HCT116 (cell line): ENCODE data around the gene RIGI. TPM values are rescaled to one million over a fixed set of nuclear protein-coding genes. Genes with fewer than 3 reads are reported as not detected.

Source experiments
- ATAC-seq: fragments of 200-7000 bp; cut with Tn5 transposase; 2 replicates; pipeline ENCODE4 v1.9.1; 2020; ENCODE audit warnings: mild to moderate bottlenecking, moderate library complexity
- BruUV-seq: library from RNA; stranded (reverse); fragments of 400-500 nt; replicated peaks from 2 replicates; lab custom pipeline; 2021; lab: Mats Ljungman, UMichigan
- CTCF ChIA-PET: fragments of 300-600 bp; sonication (Branson Sonifier 250); formaldehyde crosslinking; loops from one replicate; lab custom pipeline; 2021; ENCODE audit warnings: antibody characterized with exemption; lab: Charles Lee
- POLR2A ChIA-PET: fragments of 300-600, 350-600 bp; sonication (Branson Sonifier 250); formaldehyde crosslinking; loops from one replicate; lab custom pipeline; 2021; ENCODE audit warnings: antibody characterized with exemption; lab: Charles Lee
- RAD21 ChIA-PET, 2 experiments: fragments of 300-600 bp; sonication (Branson Sonifier 250); formaldehyde crosslinking; loops; one replicate each; lab custom pipeline; 2023; ENCODE audit warnings: low total read pairs in 2 of 2; ENCODE audit not compliant: uncharacterized antibody in 2 of 2, unreplicated experiment in 2 of 2, low non-redundant PET in 1 of 2; lab: Charles Lee
- DNase-seq: peaks from one replicate; pipeline ENCODE4 v3.0.0-alpha.2; 2010; ENCODE audit warnings: low read depth, low spot score
- H2AFZ ChIP-seq: fragments of 200-600 bp; shearing (Covaris generic), sonication (generic); 2 replicates; pipeline ENCODE4 v1.6.1; 2017; ENCODE audit warnings: low read depth, mixed run types, mixed read lengths, antibody characterized with exemption, low read length; ENCODE audit not compliant: poor library complexity, severe bottlenecking
- H3K27ac ChIP-seq: 2 replicates; pipeline ENCODE4 v1.5.1; 2012; ENCODE audit warnings: low read depth, low read length
- H3K27me3 ChIP-seq: fragments of 200-600 bp; sonication (generic); 2 replicates; pipeline ENCODE4 v1.6.1; 2016; ENCODE audit warnings: mixed run types, low read length, mixed read lengths; ENCODE audit not compliant: insufficient read depth
- H3K36me3 ChIP-seq, 2 experiments: fragments of 200-500 bp in 1 of 2; fragments of 200-600 bp in 1 of 2; sonication (Bioruptor generic) in 1 of 2; sonication (generic) in 1 of 2; 2 replicates each; pipeline versions ENCODE4 v1.5.1 to v1.6.1; 2014 to 2016; ENCODE audit warnings: low read length in 2 of 2, inconsistent platforms in 1 of 2, mixed read lengths in 1 of 2, mixed run types in 1 of 2; ENCODE audit not compliant: insufficient read depth in 2 of 2, control insufficient read depth in 1 of 2
- H3K4me1 ChIP-seq, 2 experiments: fragments of 200-600 bp in 1 of 2; sonication (generic) in 1 of 2; 2 replicates each; pipeline versions ENCODE4 v1.5.1 to v1.6.1; 2012 to 2017; ENCODE audit warnings: low read length in 2 of 2, inconsistent platforms in 1 of 2, mild to moderate bottlenecking in 1 of 2, mixed read lengths in 1 of 2, mixed run types in 1 of 2, moderate library complexity in 1 of 2; ENCODE audit not compliant: insufficient read depth in 2 of 2, control insufficient read depth in 1 of 2
- H3K4me2 ChIP-seq: fragments of 200-600 bp; sonication (generic); 2 replicates; pipeline ENCODE4 v1.6.1; 2017; ENCODE audit warnings: mixed run types, low read length, mixed read lengths
- H3K4me3 ChIP-seq, 2 experiments: fragments of 200-600 bp in 1 of 2; sonication (generic) in 1 of 2; replicated peaks in 1 of 2; 2 replicates each; pipeline ENCODE4 v1.5.1; 2011 to 2016; ENCODE audit warnings: low read length in 2 of 2, control low read depth in 1 of 2, low read depth in 1 of 2, mild to moderate bottlenecking in 1 of 2, mixed read lengths in 1 of 2, mixed run types in 1 of 2
- H3K79me2 ChIP-seq: fragments of 200-600 bp; sonication (generic); 2 replicates; pipeline ENCODE4 v1.6.1; 2017; ENCODE audit warnings: mild to moderate bottlenecking, mixed run types, low read length, moderate library complexity, mixed read lengths; ENCODE audit not compliant: insufficient read depth
- H3K9ac ChIP-seq: fragments of 200-600 bp; sonication (generic); 2 replicates; pipeline ENCODE4 v1.6.1; 2016; ENCODE audit warnings: low read length, mixed read lengths
- H3K9me2 ChIP-seq: fragments of 200-600 bp; sonication (generic), shearing (Covaris generic); 2 replicates; pipeline ENCODE4 v1.6.1; 2017; ENCODE audit warnings: mixed run types, mild to moderate bottlenecking, moderate library complexity; ENCODE audit not compliant: insufficient read depth
- H3K9me3 ChIP-seq, 2 experiments: fragments of 200-500 bp in 1 of 2; fragments of 200-600 bp in 1 of 2; sonication (Bioruptor generic) in 1 of 2; sonication (generic) in 1 of 2; 2 replicates each; pipeline ENCODE4 v1.6.1; 2014 to 2017; ENCODE audit warnings: low read length in 2 of 2, mixed read lengths in 2 of 2, inconsistent platforms in 1 of 2, low read depth in 1 of 2, mild to moderate bottlenecking in 1 of 2, mixed run types in 1 of 2, moderate library complexity in 1 of 2; ENCODE audit not compliant: control insufficient read depth in 1 of 2, insufficient read depth in 1 of 2
- H4K20me1 ChIP-seq: fragments of 200-600 bp; sonication (generic), shearing (Covaris generic); 2 replicates; pipeline ENCODE4 v1.6.1; 2017; ENCODE audit warnings: mixed run types, mild to moderate bottlenecking, moderate library complexity; ENCODE audit not compliant: insufficient read depth
- CBX3 ChIP-seq: IDR thresholded peaks from 2 replicates; pipeline ENCODE4 v1.6.1; 2012; ENCODE audit warnings: low read depth
- CEBPB ChIP-seq: IDR thresholded peaks from 2 replicates; pipeline ENCODE4 v1.6.1; 2012; ENCODE audit warnings: low read depth
- ELF1 ChIP-seq: IDR thresholded peaks from 2 replicates; pipeline ENCODE4 v1.6.1; 2012; ENCODE audit warnings: low read depth, borderline replicate concordance
- EZH2 ChIP-seq: fragments of 200-600 bp; sonication (generic); IDR thresholded peaks from 2 replicates; pipeline ENCODE4 v1.6.1; 2017; ENCODE audit warnings: antibody characterized with exemption, mixed run types
- FOSL1 ChIP-seq: IDR thresholded peaks from 2 replicates; pipeline ENCODE4 v1.6.1; 2012; ENCODE audit warnings: low read depth
- JUND ChIP-seq: IDR thresholded peaks from 2 replicates; pipeline ENCODE4 v1.6.1; 2012
- POLR2A ChIP-seq: IDR thresholded peaks from 2 replicates; pipeline ENCODE4 v1.7.0; 2011; ENCODE audit warnings: borderline replicate concordance; ENCODE audit not compliant: insufficient read depth, insufficient read length; ENCODE audit errors: extremely low read depth
- POLR2AphosphoS5 ChIP-seq: IDR thresholded peaks from 2 replicates; pipeline ENCODE4 v1.6.1; 2011; ENCODE audit warnings: mild to moderate bottlenecking, low read depth, low read length, moderate library complexity
- SIN3A ChIP-seq: IDR thresholded peaks from 2 replicates; pipeline ENCODE4 v1.6.1; 2012; ENCODE audit warnings: low read depth
- SP1 ChIP-seq: IDR thresholded peaks from 2 replicates; pipeline ENCODE4 v1.6.1; 2012; ENCODE audit warnings: low read depth
- SRF ChIP-seq: IDR thresholded peaks from 2 replicates; pipeline ENCODE4 v1.6.1; 2012; ENCODE audit warnings: low read depth
- YY1 ChIP-seq: IDR thresholded peaks from 2 replicates; pipeline ENCODE4 v1.6.1; 2011; ENCODE audit warnings: low read length, low read depth, moderate library complexity, mild to moderate bottlenecking; ENCODE audit not compliant: insufficient replicate concordance; ENCODE audit errors: extremely low read depth
- ZNF274 ChIP-seq: fragments of 200-500 bp; sonication (Bioruptor generic); IDR thresholded peaks from 2 replicates; pipeline ENCODE4 v1.6.1; 2014; ENCODE audit warnings: mild to moderate bottlenecking, low read depth, low read length, inconsistent platforms
- intact Hi-C: fragments of 100-400 bp; cut with micrococcal nuclease; formaldehyde crosslinking; loops from 2 replicates; pipeline ENCODE4 v1.10.0; 2022
- total RNA-seq: library from RNA; stranded (reverse); gene quantifications from one replicate; pipeline ENCODE4 v1.2.1, GENCODE V29; 2021; ENCODE audit not compliant: unreplicated experiment
- TF ChIP-seq, protein P1 (sequence below), 3 experiments: fragments of 200-600 bp in 1 of 3; sonication (generic) in 1 of 3; IDR thresholded peaks in 2 of 3; conservative IDR thresholded peaks in 1 of 3; 2 replicates each; pipeline ENCODE4 v1.5.1; 2012 to 2017; ENCODE audit warnings: low read depth in 2 of 3, low read length in 2 of 3, antibody characterized with exemption in 1 of 3, borderline replicate concordance in 1 of 3, control low read depth in 1 of 3, mild to moderate bottlenecking in 1 of 3, mixed read lengths in 1 of 3, mixed run types in 1 of 3, moderate library complexity in 1 of 3; ENCODE audit not compliant: insufficient read depth in 1 of 3
- TF ChIP-seq, protein P2 (sequence below): IDR thresholded peaks from 2 replicates; pipeline ENCODE4 v1.6.1; 2012
- TF ChIP-seq, protein P3 (sequence below): IDR thresholded peaks from 2 replicates; pipeline ENCODE4 v1.6.1; 2012; ENCODE audit warnings: low read depth
- TF ChIP-seq, protein P4 (sequence below): IDR thresholded peaks from 2 replicates; pipeline ENCODE4 v1.6.1; 2012
- TF ChIP-seq, protein P5 (sequence below): IDR thresholded peaks from 2 replicates; pipeline ENCODE4 v1.6.1; 2011; ENCODE audit warnings: mild to moderate bottlenecking, low read length, moderate library complexity; ENCODE audit not compliant: insufficient replicate concordance; ENCODE audit errors: extremely low read depth

Gene RIGI
- total RNA-seq, 1 experiment from 2014 or later = 5.5 TPM

DNA sequence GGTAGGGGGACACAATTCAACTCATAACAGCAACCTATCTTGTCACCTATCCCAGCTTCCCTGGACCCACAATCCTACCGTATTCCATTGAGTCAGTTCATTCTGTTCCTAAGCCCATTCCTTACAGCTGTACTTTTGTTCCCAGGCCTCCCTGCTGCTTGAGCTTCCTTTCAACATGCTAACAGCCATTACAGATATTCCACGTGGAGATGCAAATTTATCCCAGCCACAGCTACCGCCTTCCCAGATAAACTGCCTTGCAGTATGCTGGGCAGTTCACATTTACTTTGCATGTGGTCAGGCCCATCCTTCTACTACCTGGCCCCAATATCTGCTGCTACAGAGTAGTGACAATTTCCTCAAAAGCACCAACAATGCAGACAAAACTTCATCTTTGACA, 23.0 kb downstream of the RIGI start (continued):
- TF ChIP-seq EZH2 (no peak), CBX3 (no peak), JUND (no peak), FOSL1 (no peak)
- TF ChIP-seq, all 23 proteins: peak for 0

DNA sequence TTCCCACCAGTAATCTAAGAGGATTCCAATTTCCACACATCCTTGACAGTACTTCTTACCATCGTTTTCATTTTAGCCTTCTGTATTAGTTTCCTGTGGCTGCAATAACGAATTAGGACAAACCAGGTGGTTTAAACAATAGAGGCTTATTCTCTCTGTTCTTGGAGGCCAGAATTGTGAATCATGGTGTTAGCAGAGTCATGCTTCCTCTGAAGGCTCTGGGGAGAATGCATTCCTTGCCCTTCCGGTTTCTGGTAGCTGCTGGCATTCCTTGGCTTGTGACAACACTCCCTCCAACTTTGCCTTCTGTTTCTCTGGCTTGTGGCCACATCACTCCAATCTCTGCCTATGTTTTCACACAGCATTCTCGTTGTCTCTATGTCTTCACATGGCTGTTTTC, 23.5 kb downstream of the RIGI start:
- Histone ChIP-seq H3K79me2 (no peaks in the 10 kb centered on the region; the same call in 1 of the 2 replicates), H4K20me1 (no peaks in the 10 kb centered on the region), H3K27ac (no peak overlapping the region), H3K4me2 (peak overlapping the region; percentile 54), H3K9me3 (no peaks in the 10 kb centered on the region), H3K27me3 (no peaks in the 10 kb centered on the region), H3K36me3 (no peaks in the 10 kb centered on the region), H3K9me2 (no peaks in the 10 kb centered on the region), H3K4me1 (peaks cover 8 to 33% of the 10 kb centered on the region in 2 experiments; a peak in 3 of 4 replicates), H3K9ac (no peak overlapping the region), H3K4me3 (peak overlapping the region in 1 of 2 experiments; percentile 22; a peak in 1 of 4 replicates), H2AFZ (no peak overlapping the region)
- DNase-seq (peak; percentile 41), ATAC-seq (peak; percentile 84)
- no TSS peak for BruUV-seq
- RAD21 ChIA-PET = no interaction called here
- CTCF ChIA-PET = no interaction called here
- intact Hi-C loops = no loop called here
- POLR2A ChIA-PET = no interaction called here
- TF ChIP-seq, protein P1, sequence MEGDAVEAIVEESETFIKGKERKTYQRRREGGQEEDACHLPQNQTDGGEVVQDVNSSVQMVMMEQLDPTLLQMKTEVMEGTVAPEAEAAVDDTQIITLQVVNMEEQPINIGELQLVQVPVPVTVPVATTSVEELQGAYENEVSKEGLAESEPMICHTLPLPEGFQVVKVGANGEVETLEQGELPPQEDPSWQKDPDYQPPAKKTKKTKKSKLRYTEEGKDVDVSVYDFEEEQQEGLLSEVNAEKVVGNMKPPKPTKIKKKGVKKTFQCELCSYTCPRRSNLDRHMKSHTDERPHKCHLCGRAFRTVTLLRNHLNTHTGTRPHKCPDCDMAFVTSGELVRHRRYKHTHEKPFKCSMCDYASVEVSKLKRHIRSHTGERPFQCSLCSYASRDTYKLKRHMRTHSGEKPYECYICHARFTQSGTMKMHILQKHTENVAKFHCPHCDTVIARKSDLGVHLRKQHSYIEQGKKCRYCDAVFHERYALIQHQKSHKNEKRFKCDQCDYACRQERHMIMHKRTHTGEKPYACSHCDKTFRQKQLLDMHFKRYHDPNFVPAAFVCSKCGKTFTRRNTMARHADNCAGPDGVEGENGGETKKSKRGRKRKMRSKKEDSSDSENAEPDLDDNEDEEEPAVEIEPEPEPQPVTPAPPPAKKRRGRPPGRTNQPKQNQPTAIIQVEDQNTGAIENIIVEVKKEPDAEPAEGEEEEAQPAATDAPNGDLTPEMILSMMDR (IDR thresholded peaks at IDR 0.05 in 2 of 3, conservative IDR thresholded peaks at IDR 0.05 in 1 of 3; ENCODE audit: borderline replicate concordance in 1 of 3, insufficient read depth in 1 of 3, low read depth in 2 of 3, low read length in 2 of 3) = no peak
- TF ChIP-seq ZNF274 (no peak), SRF (0 out of 2 replicates have a peak, but pooled peaks have one; percentile 17), EZH2 (no peak), CEBPB (no peak), ELF1 (0 out of 2 replicates have a peak, but pooled peaks have one; percentile 20), FOSL1 (peak; percentile 19; the same call in 1 of the 2 replicates), SIN3A (no peak), SP1 (peak; percentile 28; the same call in 1 of the 2 replicates), CBX3 (peak; percentile 69), YY1 (no peak), POLR2AphosphoS5 (no peak), POLR2A (no peak)
- TF ChIP-seq, protein P2, sequence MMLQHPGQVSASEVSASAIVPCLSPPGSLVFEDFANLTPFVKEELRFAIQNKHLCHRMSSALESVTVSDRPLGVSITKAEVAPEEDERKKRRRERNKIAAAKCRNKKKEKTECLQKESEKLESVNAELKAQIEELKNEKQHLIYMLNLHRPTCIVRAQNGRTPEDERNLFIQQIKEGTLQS = no peak
- TF ChIP-seq, protein P3, sequence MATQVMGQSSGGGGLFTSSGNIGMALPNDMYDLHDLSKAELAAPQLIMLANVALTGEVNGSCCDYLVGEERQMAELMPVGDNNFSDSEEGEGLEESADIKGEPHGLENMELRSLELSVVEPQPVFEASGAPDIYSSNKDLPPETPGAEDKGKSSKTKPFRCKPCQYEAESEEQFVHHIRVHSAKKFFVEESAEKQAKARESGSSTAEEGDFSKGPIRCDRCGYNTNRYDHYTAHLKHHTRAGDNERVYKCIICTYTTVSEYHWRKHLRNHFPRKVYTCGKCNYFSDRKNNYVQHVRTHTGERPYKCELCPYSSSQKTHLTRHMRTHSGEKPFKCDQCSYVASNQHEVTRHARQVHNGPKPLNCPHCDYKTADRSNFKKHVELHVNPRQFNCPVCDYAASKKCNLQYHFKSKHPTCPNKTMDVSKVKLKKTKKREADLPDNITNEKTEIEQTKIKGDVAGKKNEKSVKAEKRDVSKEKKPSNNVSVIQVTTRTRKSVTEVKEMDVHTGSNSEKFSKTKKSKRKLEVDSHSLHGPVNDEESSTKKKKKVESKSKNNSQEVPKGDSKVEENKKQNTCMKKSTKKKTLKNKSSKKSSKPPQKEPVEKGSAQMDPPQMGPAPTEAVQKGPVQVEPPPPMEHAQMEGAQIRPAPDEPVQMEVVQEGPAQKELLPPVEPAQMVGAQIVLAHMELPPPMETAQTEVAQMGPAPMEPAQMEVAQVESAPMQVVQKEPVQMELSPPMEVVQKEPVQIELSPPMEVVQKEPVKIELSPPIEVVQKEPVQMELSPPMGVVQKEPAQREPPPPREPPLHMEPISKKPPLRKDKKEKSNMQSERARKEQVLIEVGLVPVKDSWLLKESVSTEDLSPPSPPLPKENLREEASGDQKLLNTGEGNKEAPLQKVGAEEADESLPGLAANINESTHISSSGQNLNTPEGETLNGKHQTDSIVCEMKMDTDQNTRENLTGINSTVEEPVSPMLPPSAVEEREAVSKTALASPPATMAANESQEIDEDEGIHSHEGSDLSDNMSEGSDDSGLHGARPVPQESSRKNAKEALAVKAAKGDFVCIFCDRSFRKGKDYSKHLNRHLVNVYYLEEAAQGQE = no peak
- TF ChIP-seq, protein P4, sequence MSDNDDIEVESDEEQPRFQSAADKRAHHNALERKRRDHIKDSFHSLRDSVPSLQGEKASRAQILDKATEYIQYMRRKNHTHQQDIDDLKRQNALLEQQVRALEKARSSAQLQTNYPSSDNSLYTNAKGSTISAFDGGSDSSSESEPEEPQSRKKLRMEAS = 0 out of 2 replicates have a peak, but pooled peaks have one; percentile 27
- TF ChIP-seq, protein P5, sequence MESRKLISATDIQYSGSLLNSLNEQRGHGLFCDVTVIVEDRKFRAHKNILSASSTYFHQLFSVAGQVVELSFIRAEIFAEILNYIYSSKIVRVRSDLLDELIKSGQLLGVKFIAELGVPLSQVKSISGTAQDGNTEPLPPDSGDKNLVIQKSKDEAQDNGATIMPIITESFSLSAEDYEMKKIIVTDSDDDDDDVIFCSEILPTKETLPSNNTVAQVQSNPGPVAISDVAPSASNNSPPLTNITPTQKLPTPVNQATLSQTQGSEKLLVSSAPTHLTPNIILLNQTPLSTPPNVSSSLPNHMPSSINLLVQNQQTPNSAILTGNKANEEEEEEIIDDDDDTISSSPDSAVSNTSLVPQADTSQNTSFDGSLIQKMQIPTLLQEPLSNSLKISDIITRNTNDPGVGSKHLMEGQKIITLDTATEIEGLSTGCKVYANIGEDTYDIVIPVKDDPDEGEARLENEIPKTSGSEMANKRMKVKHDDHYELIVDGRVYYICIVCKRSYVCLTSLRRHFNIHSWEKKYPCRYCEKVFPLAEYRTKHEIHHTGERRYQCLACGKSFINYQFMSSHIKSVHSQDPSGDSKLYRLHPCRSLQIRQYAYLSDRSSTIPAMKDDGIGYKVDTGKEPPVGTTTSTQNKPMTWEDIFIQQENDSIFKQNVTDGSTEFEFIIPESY = no peak
